ENCODE data around the gene TMEM97.
A peak's percentile ranks its signal among the peaks of the same experiment; 100 is the strongest.

TMEM97 gene

DNA sequence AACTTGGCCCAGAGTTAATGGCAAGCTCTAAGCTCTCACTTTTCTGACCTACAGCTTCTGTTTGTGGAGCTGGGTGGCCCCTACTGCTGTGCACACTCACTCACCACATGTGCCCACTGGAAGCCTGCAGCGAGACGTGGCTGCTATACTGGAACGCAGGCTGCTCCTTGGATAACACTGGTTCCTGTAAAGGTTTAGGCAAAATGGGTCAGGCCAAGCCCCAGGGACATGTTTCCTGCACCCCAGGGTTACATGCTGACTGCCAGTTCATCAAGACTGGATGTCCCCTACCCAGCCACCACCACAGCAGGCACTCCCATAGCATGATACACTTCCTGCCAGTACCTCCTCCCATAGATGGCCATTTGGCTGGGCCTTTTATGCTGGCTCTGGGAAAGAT, 30.0 kb downstream of the TMEM97 start:
- no peak overlapping the region for H3K4me3 ChIP-seq (replicated peaks; ENCODE audit: insufficient read depth, low read length)
- no peaks in the 10 kb centered on the region for H3K27me3 ChIP-seq (ENCODE audit: insufficient read depth, poor library complexity, severe bottlenecking)
- no peak for DNase-seq (ENCODE audit: low read depth in 1 of 2, low spot score in 1 of 2)
- no peak overlapping the region for H3K27ac ChIP-seq (replicated peaks)
- TF ChIP-seq, protein P1, sequence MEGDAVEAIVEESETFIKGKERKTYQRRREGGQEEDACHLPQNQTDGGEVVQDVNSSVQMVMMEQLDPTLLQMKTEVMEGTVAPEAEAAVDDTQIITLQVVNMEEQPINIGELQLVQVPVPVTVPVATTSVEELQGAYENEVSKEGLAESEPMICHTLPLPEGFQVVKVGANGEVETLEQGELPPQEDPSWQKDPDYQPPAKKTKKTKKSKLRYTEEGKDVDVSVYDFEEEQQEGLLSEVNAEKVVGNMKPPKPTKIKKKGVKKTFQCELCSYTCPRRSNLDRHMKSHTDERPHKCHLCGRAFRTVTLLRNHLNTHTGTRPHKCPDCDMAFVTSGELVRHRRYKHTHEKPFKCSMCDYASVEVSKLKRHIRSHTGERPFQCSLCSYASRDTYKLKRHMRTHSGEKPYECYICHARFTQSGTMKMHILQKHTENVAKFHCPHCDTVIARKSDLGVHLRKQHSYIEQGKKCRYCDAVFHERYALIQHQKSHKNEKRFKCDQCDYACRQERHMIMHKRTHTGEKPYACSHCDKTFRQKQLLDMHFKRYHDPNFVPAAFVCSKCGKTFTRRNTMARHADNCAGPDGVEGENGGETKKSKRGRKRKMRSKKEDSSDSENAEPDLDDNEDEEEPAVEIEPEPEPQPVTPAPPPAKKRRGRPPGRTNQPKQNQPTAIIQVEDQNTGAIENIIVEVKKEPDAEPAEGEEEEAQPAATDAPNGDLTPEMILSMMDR (IDR thresholded peaks at IDR 0.05; ENCODE audit: insufficient read depth, low read length) = no peak
- TF ChIP-seq SPI1 (IDR thresholded peaks at IDR 0.05; ENCODE audit: borderline replicate concordance, low read depth) (no peak), GABPA (IDR thresholded peaks at IDR 0.05; ENCODE audit: low read depth) (no peak), POLR2AphosphoS5 (IDR thresholded peaks at IDR 0.05; ENCODE audit: low read depth) (no peak)
- TF ChIP-seq, protein P2, sequence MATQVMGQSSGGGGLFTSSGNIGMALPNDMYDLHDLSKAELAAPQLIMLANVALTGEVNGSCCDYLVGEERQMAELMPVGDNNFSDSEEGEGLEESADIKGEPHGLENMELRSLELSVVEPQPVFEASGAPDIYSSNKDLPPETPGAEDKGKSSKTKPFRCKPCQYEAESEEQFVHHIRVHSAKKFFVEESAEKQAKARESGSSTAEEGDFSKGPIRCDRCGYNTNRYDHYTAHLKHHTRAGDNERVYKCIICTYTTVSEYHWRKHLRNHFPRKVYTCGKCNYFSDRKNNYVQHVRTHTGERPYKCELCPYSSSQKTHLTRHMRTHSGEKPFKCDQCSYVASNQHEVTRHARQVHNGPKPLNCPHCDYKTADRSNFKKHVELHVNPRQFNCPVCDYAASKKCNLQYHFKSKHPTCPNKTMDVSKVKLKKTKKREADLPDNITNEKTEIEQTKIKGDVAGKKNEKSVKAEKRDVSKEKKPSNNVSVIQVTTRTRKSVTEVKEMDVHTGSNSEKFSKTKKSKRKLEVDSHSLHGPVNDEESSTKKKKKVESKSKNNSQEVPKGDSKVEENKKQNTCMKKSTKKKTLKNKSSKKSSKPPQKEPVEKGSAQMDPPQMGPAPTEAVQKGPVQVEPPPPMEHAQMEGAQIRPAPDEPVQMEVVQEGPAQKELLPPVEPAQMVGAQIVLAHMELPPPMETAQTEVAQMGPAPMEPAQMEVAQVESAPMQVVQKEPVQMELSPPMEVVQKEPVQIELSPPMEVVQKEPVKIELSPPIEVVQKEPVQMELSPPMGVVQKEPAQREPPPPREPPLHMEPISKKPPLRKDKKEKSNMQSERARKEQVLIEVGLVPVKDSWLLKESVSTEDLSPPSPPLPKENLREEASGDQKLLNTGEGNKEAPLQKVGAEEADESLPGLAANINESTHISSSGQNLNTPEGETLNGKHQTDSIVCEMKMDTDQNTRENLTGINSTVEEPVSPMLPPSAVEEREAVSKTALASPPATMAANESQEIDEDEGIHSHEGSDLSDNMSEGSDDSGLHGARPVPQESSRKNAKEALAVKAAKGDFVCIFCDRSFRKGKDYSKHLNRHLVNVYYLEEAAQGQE (IDR thresholded peaks at IDR 0.05; ENCODE audit: insufficient replicate concordance, low read depth) = no peak

DNA sequence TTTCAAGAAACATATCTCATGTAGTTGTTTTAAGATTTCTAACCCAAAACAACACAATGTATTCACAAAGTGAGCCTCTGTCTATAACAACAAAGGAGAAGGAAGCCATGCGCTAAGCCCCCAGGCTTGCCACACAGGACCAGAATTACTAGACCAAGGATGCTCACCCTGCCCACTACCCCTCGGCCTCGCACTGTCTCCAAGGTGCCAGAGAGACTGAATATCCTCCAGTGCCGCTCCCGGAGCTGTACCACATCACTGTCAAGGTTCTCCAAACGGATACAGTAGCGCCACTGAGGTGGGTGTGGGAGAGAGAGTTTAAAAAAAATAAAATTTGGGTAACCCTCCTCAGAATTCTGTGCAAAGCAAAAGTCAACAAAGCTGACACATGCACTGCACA, 31.3 kb downstream of the TMEM97 start:
- TF ChIP-seq, protein P1 (IDR thresholded peaks at IDR 0.05; ENCODE audit: insufficient read depth, low read length) = no peak
- TF ChIP-seq, protein P2 (IDR thresholded peaks at IDR 0.05; ENCODE audit: insufficient replicate concordance, low read depth) = no peak
- TF ChIP-seq POLR2AphosphoS5 (IDR thresholded peaks at IDR 0.05; ENCODE audit: low read depth) (no peak), GABPA (IDR thresholded peaks at IDR 0.05; ENCODE audit: low read depth) (no peak), SPI1 (IDR thresholded peaks at IDR 0.05; ENCODE audit: borderline replicate concordance, low read depth) (no peak)
- Histone ChIP-seq H3K27me3 (ENCODE audit: insufficient read depth, poor library complexity, severe bottlenecking) (no peaks in the 10 kb centered on the region), H3K27ac (replicated peaks) (no peak overlapping the region), H3K4me3 (replicated peaks; ENCODE audit: insufficient read depth, low read length) (no peak overlapping the region)
- DNase-seq (ENCODE audit: low read depth in 1 of 2, low spot score in 1 of 2) = no peak

DNA sequence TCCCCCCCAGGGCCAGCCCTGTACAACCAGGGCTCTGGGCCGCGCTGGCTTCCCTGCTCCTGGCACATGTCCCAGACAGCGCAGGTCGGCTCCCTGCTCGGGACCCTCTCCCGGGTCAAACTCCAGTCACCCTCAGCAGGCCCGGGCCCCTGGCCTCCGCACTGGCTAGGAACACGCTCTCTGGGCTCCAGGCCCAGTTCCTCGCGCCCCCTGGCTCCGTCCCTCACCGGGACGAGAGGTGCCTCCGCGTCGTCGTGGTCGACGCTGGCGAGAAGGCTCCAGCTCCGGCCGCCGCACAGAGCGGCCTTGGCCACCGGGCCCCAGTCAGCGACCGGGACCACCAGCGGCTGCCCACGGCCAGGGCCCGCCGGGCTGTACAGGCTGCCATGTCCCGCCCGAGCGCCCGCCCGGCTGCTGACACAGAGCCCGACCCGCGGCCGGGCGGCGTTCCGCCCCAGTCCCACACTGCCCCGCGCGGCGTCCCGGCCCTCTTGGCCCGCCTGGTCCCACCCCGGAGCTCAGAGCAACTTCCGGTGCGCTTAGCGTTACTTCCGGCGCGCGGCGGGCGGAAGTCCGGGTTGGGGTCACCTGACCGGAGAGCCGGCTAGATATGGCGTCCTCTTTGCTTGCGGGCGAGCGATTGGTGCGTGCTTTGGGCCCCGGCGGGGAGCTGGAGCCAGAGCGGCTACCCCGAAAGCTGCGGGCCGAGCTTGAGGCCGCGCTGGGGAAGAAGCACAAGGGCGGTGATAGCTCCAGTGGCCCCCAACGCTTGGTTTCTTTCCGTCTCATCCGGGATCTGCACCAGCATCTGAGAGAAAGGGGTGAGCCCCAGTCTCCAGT, 38.3 kb downstream of the TMEM97 start, which contains the start of gene POLDIP2:
Gene POLDIP2 (minus strand): TSS at position 467 of the 840 bp plus-strand sequence. CDS start 79 bp downstream, at position 388.
- peak within 1 kb of the TSS; percentile 91 for H3K4me3 ChIP-seq (replicated peaks; ENCODE audit: insufficient read depth, low read length)
- DNase-seq (ENCODE audit: low read depth in 1 of 2, low spot score in 1 of 2) = peak; percentile 84 to 95
- TF ChIP-seq SPI1 (IDR thresholded peaks at IDR 0.05; ENCODE audit: borderline replicate concordance, low read depth) (peak; percentile 69), POLR2AphosphoS5 (IDR thresholded peaks at IDR 0.05; ENCODE audit: low read depth) (peak; percentile 86), GABPA (IDR thresholded peaks at IDR 0.05; ENCODE audit: low read depth) (peak; percentile 99)
- TF ChIP-seq, protein P2 (IDR thresholded peaks at IDR 0.05; ENCODE audit: insufficient replicate concordance, low read depth) = peak; percentile 58
- TF ChIP-seq, protein P1 (IDR thresholded peaks at IDR 0.05; ENCODE audit: insufficient read depth, low read length) = no peak
- peak within 1 kb of the TSS; percentile 86 for H3K27ac ChIP-seq (replicated peaks)
- no peaks in the 10 kb centered on the region for H3K27me3 ChIP-seq (ENCODE audit: insufficient read depth, poor library complexity, severe bottlenecking)

Data from HL-60 (cell line).